SK-N-MC (cell line): ENCODE data around the gene SLC15A1.

ENCODE experiments used
- EZH2 ChIP-seq: fragments of 200-600 bp; sonication (generic); IDR thresholded peaks from one replicate; pipeline ENCODE4 v1.6.1; 2017; ENCODE audit warnings: antibody characterized with exemption
- POLR2AphosphoS5 ChIP-seq: IDR thresholded peaks from 2 replicates; pipeline ENCODE4 v1.6.1; 2012; ENCODE audit warnings: mild to moderate bottlenecking, low read depth, low read length, borderline replicate concordance

DNA sequence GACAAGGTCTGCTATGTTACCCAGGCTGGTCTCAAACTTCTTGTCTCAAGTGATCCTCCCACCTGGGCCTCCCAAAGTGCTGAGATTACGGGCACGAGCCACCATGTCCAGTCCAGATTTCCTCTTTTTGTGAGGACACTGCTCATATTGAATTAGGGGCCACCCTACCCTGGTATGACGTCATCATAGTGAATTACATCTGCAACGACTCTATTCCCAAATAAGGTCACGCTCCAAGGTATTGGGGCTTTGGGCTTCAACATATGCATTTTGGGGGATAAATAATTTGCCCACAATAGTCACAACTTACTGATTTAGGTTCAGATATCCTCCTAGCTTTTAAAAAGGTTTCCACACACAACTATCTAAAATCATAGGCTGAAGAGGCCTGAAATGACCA, 9.5 kb downstream of the SLC15A1 start:
- no peak for TF ChIP-seq POLR2AphosphoS5
- TF ChIP-seq EZH2, result no peak
